ENCODE measurements around the gene MBD1.
"Not testable (repeated sequence)": the region's sequence is repeated elsewhere in the genome, so short reads cannot be mapped to it uniquely, and the experiment has no call there.

Gene MBD1

DNA sequence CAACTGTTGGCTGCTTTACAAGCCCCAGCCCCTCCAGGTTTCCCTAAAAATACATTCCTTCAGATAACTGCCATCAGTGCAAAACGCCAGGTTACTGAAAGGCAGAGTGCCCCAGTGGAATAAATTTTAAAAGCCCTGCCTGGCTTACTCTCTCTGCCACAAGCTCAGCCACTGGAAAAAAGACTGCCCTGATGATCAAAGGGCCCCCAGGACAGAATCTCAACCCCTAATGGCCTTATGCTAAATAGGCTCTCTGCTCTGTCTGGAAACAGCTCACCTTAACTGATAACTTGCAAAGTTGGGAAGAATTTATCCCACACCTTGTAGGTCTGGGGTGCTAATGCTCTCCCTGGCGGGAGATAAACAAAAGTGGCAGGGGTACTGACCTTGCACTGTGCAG lies 48.9 kb downstream of the MBD1 start:
- no peak for DNase-seq (ENCODE audit: extremely low spot score)
- CTCF ChIA-PET = no interaction called here
- TF ChIP-seq, protein P1, sequence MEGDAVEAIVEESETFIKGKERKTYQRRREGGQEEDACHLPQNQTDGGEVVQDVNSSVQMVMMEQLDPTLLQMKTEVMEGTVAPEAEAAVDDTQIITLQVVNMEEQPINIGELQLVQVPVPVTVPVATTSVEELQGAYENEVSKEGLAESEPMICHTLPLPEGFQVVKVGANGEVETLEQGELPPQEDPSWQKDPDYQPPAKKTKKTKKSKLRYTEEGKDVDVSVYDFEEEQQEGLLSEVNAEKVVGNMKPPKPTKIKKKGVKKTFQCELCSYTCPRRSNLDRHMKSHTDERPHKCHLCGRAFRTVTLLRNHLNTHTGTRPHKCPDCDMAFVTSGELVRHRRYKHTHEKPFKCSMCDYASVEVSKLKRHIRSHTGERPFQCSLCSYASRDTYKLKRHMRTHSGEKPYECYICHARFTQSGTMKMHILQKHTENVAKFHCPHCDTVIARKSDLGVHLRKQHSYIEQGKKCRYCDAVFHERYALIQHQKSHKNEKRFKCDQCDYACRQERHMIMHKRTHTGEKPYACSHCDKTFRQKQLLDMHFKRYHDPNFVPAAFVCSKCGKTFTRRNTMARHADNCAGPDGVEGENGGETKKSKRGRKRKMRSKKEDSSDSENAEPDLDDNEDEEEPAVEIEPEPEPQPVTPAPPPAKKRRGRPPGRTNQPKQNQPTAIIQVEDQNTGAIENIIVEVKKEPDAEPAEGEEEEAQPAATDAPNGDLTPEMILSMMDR (IDR thresholded peaks at IDR 0.05; ENCODE audit: control extremely low read depth, extremely low read depth, low read depth, missing control alignments) = no peak
- POLR2A ChIA-PET = no interaction called here

DNA sequence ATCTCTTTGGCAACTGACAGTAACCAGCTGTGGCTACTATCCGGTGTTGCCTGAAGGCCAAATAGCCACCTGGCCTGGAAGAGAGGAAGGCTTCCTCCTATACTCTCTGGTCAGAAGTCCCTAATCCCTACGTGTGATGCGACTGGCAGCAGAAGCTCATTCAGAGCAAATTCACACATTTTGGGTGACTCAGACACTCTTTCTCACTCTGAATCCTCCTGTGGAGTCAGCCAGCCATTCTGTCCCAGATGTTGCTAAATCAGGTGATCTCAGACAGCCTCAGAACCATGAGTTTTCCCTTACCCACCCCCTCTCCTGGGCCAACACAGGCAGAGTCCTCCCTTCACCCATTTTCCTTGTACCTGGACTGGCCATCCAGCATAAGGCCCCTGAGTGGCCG lies 49.7 kb downstream of the MBD1 start:
- POLR2A ChIA-PET = no interaction called here
- CTCF ChIA-PET = interaction anchor here (0.8 to 1.0 kb wide), 2 partner anchors 28 to 30 kb away, joined by 3 read pairs; no protein-coding TSS in a partner anchor
- TF ChIP-seq, protein P1 (IDR thresholded peaks at IDR 0.05; ENCODE audit: control extremely low read depth, extremely low read depth, low read depth, missing control alignments) = no peak
- DNase-seq (ENCODE audit: extremely low spot score) = no peak

GRCh38 chr18:50220249-50220648 lies 61.1 kb downstream of the MBD1 start:
- DNase-seq (ENCODE audit: extremely low spot score); POLR2A ChIA-PET: not testable (repeated sequence)
- CTCF ChIA-PET = interaction anchor here (1.1 to 2.9 kb wide), 4 partner anchors 9 to 209 kb away, joined by 3 to 19 read pairs (median 10); no protein-coding TSS in a partner anchor
